HG03139 (cell line): ENCODE results near the gene ARL14EP.

Experiments
- ATAC-seq: cut with Tn5 transposase; IDR thresholded peaks from one replicate; pipeline ENCODE4 v1.9.1; 2021; ENCODE audit not compliant: unreplicated experiment

ARL14EP gene

GRCh38 chr11:30322826-30323710, at the start of gene ARL14EP:
Gene ARL14EP, plus strand, starts transcription at chr11:30323104. Its CDS starts 7,845 bp downstream, at chr11:30330949.
- ATAC-seq, result peak; percentile 97

DNA sequence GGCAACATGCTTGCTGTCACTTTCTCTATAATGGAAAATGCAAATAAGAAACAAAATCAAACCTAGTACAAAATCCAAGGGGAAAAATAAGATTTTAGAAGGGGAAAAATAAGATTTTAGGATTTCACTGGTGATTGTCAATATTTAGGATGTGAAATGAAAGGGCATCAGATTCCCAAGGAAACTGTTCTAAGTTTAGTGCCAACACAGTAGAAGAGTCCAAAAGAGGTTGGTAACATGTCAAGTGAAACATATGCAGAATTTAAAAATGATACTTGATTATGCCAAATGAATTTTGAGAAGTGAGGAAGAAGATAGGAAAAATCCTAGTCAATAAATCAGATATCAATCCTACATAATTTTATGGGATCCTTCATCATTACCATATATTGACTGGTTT, 45.7 kb upstream of the ARL14EP start:
- no peak for ATAC-seq

DNA sequence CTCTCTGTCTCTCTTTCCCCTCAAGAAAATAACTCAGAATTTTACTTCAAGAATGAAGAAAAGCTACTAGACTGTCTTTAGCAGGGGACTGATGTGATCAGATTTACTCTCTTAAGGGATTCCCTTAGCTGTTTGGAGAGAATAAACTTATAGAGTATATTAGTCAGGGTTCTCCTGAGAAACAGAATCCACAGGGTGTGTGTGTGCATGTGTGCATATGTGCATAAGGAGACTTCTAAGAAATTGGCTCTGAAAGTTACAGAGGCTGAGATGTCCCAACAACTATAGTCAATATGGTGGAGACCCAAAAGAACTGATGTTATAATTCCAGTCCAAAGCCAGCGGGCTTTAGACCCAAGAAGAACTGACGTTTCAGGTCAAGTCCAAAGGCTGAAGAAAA, 43.1 kb upstream of the ARL14EP start:
- ATAC-seq, result no peak

GRCh38 chr11:30281476-30282288, 41.2 kb upstream of the ARL14EP start:
- ATAC-seq, result peak; percentile 13

- ATAC-seq, result peak; percentile 97
Observed at GRCh38 chr11:30282289-30282631, 40.6 kb upstream of the ARL14EP start.

DNA sequence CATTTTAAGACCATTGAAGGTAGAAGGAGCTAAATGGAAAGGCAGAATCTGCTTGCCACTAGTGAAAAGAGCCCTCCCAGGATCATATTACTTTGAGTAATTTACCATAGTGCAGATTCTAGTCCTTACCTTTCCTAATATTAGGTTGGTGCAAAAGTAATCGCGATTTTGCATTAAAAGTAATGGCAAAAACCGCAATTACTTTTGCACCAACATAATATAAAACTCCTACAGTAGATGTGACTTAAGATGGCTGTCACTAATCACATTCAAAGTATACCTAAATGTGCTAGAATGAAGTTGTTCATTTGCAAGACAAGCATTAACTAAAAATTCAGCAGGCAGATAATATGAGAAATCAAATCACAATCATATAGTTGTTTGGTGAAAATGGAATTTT, 38.1 kb upstream of the ARL14EP start:
- no peak for ATAC-seq

- ATAC-seq, result no peak
Observed at GRCh38 chr11:30285416-30286121, 37.3 kb upstream of the ARL14EP start.

DNA sequence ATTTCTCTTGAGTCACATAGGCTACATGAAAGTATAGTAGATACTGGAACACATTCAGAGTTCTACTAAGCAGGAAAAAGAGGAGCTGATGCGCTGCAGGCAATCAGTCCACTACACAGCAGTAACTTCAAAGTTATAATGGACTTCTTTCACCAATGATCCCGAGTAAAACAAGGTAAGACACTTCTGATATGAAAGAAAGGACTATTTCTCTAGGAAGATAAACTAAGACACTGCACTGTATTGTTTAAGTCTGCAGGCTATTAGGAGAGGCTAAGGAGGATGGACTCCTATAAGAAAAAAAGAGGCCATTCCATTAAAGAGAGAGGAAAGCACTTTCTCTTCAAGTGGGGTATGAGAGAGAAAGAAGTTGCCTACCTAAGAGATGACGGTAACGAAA, 31.6 kb upstream of the ARL14EP start:
- no peak for ATAC-seq

GRCh38 chr11:30292545-30292944, 30.4 kb upstream of the ARL14EP start:
- no peak for ATAC-seq

DNA sequence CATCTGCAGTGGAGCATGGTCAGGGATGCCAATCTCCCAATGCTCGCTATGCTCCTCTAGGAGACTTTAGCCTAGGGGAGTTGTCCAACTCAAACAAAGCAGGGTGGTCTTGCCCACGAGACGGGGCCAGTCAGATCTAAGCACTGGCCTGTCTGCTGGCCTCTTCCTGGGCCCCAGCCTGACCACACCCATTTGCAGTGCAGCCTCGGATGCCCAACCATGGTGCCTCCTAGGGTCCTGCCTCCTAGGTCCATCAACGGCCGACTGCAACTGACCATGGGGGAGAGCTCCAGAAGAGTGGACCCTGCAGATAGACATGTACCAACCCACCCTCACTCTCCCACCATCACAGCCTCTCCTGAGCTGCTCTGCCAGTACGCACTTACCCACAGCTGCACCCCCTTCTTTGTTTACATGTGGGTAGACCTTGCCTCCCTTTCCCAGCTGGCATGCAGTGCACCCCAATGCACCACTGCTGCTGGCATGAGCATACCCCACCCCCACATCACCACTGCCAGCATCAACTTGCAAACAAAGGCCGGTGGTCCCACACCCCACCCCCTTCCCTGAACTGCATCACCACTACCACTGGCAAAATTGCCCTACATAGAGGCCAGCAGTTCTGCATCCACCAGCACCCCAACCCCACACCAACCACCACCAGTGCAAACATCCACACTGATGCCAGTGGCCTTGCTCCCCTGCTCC, 27.6 kb upstream of the ARL14EP start:
- no peak for ATAC-seq

- no peak for ATAC-seq
Observed at GRCh38 chr11:30304620-30305019, 18.3 kb upstream of the ARL14EP start.

- peak; percentile 92 for ATAC-seq
Observed at GRCh38 chr11:30310623-30311022, 12.3 kb upstream of the ARL14EP start.

- no peak for ATAC-seq
Observed at GRCh38 chr11:30311189-30311588, 11.7 kb upstream of the ARL14EP start.

- no peak for ATAC-seq
Observed at GRCh38 chr11:30312243-30312642, 10.7 kb upstream of the ARL14EP start.

DNA sequence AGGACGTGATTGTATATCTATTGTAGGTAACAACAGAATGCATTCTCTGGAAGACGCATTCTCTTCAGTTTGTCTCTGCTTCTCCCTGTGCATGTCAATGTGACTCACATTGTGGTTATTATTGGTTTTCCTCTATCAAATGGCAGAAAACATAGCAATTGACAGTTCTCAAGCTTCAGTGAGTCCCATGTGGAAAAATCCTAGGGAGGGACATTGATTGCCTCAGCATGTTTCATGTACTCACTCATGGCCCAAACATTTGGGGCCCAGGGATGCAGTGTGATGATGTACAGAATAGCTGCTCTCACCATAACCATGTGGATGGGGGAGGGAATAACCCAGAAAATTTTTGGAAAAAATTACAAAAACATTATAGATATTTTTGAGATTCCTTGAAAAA, 9.3 kb upstream of the ARL14EP start:
- ATAC-seq, result no peak

DNA sequence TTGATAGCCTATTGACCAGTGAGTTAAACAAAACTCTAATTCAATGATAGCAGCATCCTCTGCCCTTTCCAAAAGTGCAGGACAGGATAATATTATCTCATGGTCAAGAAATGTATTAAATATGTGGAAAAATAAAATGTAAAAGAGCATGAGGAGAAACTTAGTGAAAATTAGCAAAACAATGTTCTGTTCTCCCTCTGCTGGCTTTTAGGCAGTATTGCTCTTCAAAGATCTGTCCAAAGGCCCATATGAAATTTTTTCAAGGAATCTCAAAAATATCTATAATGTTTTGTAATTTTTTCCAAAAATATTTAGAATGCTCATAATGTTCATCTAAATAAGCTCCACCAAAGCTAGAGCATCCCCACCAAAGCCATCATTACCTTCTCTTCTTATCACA, 8.3 kb upstream of the ARL14EP start:
- no peak for ATAC-seq

DNA sequence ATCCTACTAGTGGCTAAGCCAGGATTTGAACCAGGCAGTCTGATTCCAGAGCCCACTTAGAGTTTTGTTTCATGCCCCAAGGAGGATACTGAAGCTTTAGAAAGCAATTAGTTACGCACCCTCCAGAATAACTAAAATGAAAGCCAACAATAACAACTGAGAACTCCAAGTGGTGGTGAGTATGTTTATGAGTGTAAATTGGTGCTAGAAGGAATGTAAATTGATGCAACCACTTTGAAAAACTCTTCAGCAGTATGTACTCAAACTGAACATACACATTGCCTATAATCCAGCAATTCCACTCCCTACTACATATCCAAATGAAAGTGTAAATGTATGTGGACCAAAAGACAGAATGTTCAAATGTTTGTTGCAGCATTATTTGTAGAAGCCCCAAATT, 6.7 kb upstream of the ARL14EP start:
- ATAC-seq, result no peak

DNA sequence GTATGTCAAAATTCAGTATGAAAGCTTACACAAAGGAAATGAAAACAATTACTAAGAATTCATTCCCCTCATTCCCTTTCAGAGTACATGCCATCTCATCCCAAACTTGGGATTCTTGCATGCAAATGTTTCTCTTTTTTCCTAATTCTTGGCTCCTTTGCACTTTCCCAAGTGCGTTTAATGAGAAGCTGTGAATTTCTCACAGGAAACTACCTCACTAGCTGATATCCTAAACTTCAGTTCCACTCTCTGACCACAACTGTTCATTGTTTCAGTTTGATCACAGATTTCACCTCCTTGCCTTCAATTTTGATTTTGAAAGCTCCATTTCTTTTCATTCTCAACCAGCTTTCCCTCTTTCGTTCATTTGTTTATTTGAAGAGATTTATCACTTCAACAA, 5.9 kb upstream of the ARL14EP start:
- ATAC-seq, result no peak

- no peak for ATAC-seq
Observed at GRCh38 chr11:30321321-30321720, 1.6 kb upstream of the ARL14EP start.

- ATAC-seq, result no peak
Observed at GRCh38 chr11:30322191-30322590, 713 bp upstream of the ARL14EP start.
